ENCODE data around the gene TMEM203.

GRCh38 chr9:137234055-137234697 is 28.7 kb upstream of the TMEM203 start:
- TF ChIP-seq, protein P1, sequence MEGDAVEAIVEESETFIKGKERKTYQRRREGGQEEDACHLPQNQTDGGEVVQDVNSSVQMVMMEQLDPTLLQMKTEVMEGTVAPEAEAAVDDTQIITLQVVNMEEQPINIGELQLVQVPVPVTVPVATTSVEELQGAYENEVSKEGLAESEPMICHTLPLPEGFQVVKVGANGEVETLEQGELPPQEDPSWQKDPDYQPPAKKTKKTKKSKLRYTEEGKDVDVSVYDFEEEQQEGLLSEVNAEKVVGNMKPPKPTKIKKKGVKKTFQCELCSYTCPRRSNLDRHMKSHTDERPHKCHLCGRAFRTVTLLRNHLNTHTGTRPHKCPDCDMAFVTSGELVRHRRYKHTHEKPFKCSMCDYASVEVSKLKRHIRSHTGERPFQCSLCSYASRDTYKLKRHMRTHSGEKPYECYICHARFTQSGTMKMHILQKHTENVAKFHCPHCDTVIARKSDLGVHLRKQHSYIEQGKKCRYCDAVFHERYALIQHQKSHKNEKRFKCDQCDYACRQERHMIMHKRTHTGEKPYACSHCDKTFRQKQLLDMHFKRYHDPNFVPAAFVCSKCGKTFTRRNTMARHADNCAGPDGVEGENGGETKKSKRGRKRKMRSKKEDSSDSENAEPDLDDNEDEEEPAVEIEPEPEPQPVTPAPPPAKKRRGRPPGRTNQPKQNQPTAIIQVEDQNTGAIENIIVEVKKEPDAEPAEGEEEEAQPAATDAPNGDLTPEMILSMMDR (IDR thresholded peaks at IDR 0.05 in 4 of 5, conservative IDR thresholded peaks at IDR 0.05 in 1 of 5) = no peak
- TF ChIP-seq POLR2A (IDR thresholded peaks at IDR 0.05) = no peak

Measured in gastrocnemius medialis (tissue), 4 donors.